Measurements from ENCODE around the gene KRTAP5-8.
A peak's percentile ranks its signal among the peaks of the same experiment; 100 is the strongest.
"Not testable (repeated sequence)": the region's sequence is repeated elsewhere in the genome, so short reads cannot be mapped to it uniquely, and the experiment has no call there.

KRTAP5-8 gene

DNA sequence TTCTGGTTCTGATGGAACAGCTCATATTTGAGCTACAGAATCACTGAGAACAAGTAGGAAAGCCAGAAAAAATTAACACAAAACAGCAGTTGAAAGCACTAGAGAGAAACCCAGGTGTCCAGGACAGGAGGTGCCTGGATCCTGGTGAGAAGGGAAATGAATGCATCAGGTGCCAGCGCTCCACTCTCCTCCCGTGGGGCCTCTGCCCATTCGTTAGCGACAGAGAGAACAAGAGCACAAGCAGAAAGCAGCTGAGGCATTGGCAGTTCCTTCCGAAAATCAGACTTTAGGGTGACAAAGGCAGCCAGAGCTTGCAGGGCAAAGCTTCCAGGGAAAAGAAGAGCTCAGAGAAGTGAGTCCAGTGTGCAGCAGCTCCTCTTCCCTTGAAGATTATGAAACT is 30.7 kb upstream of the KRTAP5-8 start:
- no peak for DNase-seq (ENCODE audit: low read depth in 2 of 2)

DNA sequence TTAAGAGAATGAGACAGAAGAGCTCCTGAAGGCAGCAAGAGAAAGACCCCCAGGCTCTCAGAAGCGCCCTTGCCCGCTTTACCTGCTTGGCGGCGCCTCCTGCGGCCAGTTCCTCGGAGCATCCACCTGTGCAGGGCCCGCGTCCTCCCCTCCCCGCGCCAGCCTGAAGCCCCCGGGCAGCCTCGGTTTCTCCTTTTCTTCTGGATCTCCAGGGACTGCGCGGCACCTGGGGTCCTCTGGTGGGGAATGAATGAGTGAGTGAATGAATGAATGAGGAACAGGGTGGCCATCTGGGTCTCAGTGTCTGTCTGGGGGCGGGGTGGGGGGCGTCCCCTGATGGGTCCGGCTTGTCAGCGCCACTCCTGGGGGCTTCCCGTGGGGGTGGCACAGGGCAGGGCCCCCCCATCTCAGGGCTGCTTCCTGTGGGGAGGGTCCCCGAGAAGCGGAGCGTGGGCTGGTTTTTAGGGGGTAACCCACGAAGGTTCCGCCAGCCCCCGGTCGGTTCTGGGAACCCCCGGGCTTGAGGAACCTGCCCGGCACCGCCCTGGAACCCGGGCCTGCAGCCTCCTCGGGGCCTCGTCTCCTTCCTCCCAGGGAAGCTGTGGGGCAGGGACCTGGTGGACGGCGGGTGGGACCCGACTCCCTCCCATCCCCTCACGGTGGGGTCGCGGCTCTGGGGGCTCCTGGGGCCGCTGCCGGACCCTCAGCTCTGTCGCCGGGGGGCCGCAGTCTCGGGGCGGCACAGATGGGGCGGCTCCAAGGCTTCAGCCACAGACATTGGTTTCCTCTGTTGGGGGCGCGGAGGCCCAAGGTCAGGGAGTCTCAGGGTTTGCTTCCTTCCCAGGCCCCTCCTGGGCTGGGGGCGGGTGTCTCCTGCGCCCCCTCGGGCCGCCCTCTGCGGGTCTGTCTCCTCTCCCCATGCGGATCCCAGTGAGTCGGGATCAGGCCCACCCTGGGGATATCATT is 19.0 kb upstream of the KRTAP5-8 start:
- no peak for DNase-seq (ENCODE audit: low read depth in 2 of 2)

DNA sequence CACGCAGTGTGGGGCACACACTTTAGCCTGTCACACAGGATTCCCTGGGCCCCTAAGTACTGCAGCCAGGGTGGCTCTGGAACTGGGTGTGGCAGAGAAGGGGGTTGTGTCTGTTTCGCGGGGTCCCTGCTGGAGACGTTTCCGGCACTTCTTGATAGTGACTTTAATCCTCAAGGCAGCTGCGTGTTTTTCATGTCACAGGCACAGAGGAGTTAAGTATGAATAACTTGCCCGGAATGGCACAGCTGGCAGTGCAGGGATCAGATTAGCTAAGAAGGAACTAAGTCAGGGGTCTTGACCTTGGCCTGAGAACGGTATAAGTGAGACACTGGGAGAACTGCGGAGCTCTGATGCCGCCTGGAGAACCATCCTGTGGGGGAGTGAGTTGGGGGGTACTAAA is 18.3 kb upstream of the KRTAP5-8 start:
- DNase-seq (ENCODE audit: low read depth in 2 of 2): no peak

DNA sequence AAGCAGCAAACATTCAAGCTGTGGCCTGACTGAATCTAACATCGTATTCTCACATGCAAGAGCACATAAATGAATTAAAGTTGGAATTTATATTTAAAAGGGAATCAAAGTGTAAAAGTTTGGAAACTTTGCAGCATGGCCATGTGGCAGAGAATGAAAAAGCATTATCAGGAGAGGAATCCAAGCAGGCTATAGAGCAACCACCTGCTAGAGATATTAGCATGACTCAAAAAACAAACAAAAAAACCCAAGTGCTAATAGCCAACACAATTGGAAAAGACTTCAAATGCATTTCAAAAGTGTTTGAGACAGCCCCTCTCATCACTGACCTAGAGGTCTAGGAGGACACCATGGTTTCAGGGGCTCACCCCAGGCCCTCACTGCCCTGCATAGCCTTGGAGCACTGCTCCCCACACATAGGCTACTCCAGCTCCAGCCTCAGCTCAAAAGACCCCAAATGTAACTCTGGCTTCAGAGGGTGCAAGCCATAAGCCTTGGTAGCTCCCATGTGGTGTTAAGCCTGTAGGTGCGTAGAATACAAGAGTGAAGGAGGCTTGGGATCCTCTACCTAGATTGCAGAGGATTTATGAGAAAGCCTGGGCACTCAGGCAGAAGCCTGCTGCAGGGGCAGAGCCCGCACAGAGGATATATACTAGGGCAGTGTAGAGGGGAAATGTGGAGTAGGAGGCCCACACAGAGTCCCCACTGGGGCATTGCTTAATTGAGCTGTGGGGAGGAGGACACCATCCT is 12.5 kb upstream of the KRTAP5-8 start:
- no peak for DNase-seq (ENCODE audit: low read depth in 2 of 2)

DNA sequence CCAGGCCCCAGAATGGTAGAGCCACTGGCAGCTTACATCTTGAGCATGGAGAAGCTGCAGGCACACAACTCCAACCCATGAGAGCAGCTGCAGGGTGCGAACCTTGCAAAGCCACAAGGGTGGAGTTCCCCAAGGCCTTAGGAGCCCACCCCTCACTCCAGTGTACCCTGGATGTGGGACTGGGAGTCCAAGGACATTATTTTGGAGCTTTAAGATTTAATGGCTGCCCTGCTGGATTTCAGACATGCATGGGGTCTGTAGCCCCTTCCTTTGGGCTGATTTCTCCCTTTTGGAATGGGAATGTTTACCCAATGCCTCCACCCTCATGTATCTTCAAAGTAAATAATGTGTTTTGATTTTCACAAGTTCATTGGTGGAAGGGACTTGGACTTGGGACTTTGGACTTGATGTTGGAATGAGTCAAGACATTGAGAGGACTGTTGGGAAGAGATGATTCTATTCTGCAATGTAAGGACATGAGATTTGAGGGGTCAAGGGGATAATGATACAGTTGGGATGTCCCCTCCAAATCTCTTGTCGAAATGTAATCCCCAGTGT is 11.8 kb upstream of the KRTAP5-8 start:
- DNase-seq (ENCODE audit: low read depth in 2 of 2): no peak

DNA sequence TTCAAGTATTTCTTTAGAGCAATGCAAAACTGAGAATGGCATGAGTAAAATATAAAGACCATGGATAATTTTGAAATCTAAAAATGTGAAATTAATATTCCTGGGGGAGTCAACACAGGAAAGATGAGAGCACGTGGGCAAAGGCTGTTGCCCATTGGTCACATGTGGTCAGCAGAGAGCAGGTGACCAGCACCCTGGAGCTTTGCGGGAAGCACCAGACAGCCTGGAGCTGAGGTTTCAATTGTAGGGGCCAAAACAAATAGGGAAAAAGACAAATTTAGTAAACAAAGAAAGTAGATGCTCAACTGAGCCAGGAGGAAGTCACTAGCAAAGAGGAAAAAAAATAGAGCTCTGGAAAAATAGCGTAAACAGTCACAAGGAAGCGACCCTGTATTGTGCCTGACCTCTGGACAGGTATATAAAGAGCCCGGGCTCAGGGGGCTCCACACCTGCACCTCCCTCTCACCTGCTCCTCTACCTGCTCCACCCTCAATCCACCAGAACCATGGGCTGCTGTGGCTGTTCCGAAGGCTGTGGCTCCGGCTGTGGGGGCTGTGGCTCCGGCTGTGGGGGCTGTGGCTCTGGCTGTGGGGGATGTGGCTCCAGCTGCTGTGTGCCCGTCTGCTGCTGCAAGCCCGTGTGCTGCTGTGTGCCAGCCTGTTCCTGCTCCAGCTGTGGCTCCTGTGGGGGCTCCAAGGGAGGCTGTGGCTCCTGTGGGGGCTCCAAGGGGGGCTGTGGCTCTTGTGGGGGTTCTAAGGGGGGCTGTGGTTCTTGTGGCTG is 10.8 kb upstream of the KRTAP5-8 start, which contains the start of gene KRTAP5-7:
KRTAP5-7 (plus strand) TSS at position 472 of the 780 bp plus-strand sequence; CDS start at position 506, 34 bp downstream.
- not testable (repeated sequence) for DNase-seq (ENCODE audit: low read depth in 2 of 2)

DNA sequence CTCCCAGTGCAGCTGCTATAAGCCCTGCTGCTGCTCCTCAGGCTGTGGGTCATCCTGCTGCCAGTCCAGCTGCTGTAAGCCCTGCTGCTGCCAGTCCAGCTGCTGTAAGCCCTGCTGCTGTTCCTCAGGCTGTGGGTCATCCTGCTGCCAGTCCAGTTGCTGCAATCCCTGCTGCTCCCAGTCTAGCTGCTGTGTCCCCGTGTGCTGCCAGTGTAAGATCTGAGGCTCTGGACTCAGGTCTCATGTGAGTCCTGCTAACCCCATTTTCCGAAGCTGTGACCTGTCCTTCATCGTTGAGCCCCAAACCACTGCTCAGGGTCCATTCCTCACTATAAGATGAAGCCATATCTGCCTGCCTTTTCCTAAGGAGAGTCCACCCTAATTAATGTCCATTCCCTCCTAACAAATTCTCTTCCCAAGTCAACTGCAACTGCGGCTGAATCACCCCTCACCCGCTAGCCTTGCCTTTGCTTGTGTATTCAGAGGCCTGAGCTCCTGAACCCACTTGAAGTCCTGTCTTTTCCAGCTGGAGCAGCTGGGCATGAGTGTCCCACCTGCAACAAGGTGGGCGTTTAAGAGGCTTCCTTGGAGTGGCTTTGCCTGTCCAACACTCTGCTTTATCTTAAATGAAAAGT is 10.1 kb upstream of the KRTAP5-8 start:
- no peak for DNase-seq (ENCODE audit: low read depth in 2 of 2)

DNA sequence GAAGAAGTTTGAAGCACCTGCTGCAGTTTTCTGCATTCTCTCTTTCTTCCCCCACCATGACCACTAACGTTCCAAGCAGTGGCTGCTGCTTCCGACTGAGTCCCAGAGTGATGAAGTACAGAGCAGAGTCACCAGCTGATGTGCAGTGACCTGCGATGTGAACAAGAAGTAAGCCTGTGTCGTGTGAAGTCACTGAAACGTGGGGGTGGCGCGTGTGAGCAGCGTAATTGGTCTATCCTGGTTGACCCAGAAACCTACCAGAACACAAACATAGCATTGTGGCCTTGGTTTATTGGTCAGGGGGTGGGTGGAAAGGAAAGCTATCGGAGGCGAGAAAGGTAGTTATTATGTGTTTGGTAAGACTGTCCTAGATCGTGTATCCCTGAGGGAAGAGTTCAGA is 7.2 kb upstream of the KRTAP5-8 start:
- no peak for DNase-seq (ENCODE audit: low read depth in 2 of 2)

DNA sequence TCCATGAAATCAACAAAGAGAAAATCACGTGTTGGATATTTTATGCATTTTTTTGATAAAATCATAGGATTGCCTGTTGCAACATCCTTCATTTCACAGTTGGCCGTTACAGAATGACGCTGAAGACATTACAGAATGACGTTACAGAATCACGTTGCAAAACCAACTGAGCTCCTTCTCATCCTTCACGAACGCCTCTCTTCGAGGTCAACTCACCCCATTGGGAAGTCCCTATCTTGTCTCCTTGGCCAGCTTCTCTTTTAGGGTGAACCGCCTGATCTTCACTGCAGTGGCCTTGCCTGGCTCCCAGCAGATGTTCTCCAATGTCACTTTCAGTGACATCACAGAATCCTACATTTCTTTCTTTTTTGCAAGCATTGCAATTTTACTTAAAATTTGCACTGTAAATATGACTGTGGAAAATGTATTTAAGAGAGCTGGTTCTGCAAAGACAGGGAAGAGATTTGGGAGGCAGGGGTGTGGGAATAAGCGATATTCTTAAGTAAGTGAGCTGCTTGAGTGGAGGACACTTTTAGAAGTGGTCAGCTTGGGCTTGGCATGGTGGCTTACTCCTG is 5.7 kb upstream of the KRTAP5-8 start:
- no peak for DNase-seq (ENCODE audit: low read depth in 2 of 2)

DNA sequence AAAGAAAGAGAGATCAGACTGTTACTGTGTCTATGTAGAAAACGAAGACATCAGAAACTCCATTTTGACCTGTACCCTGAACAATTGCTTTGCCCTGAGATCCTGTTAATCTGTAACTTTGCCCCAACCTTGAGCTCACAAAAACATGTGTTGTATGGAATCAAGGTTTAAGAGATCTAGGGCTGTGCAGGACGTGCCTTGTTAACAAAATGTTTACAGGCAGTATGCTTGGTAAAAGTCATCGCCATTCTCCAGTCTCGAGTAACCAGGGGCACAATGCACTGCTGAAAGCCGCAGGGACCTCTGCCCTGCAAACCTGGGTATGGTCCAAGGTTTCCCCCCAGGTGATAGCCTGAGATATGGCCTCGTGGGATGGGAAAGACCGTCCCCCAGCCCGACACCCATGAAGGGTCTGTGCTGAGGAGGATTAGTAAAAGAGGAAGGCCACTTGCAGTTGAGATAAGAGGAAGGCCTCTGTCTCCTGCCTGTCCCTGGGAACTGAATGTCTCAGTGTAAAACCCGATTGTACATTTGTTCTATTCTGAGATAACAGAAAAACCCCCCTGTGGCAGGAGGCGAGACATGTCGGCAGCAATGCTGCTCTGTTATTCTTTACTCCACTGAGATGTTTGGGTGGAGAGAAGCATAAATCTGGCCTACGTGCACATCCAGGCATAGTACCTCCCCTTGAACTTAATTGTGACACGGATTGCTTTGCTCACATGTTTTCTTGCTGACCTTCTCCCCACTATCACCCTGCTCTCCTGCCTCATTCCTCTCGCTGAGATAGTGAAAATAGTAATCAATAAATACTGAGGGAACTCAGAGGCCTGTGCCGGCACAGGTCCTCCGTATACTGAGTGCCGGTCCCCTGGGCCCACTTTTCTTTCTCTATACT is 2.9 kb upstream of the KRTAP5-8 start:
- not testable (repeated sequence) for DNase-seq (ENCODE audit: low read depth in 2 of 2)

DNA sequence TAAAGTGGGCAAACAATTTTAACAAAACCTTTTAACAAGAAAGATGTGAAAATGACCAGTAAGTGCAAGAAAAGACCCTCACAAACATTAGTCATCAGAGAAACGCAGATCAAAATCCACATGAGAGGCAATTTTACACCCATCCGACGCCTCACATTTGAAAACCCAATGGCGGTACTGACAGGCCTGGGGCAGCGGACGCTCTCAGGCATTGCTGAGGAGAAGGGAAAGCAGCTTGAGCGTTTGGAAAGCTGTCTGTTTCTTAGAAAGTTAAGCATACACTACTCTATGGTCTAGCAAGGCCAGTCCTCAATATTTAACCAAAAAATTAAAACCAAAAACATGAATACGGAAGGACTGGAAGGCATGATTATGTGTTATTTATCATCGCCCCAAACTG is 2.0 kb upstream of the KRTAP5-8 start:
- DNase-seq (ENCODE audit: low read depth in 2 of 2): no peak

DNA sequence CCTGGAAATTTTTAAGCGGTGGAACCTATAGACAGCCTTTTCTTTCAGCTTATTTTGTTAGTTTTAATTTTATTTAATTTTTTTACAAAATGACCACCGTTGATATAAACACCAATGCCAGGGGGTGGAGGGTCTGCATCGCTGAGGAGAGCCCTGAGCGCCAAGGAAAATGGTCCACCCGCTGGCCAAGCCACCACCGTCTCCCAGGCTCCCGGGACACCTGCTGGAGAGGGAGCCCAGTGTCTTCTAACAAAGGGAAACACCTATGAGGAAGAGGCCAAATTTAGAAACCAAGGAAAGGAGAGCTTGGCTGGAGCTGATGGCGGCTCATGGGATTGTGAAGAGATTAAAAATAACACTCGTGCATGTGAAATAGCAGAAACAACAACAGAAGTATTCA is 288 bp upstream of the KRTAP5-8 start:
- DNase-seq (ENCODE audit: low read depth in 2 of 2): no peak

DNA sequence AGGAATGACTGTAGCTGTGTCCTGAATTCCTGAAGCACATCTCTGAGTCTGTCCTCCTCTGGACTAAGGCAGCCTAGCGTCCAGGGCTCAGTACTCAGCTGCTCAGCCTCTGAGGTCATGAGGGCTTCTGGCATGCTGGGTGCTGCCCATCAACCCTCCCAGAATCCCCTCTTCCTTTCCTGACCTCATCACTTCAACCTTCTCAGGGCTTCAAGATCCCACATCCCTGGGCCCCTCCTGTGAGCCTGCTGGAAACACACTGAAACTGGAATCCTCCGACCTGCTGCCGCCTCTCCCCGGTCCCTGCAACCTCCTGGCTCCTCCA is 803 bp downstream of the KRTAP5-8 start:
- no peak for DNase-seq (ENCODE audit: low read depth in 2 of 2)

DNA sequence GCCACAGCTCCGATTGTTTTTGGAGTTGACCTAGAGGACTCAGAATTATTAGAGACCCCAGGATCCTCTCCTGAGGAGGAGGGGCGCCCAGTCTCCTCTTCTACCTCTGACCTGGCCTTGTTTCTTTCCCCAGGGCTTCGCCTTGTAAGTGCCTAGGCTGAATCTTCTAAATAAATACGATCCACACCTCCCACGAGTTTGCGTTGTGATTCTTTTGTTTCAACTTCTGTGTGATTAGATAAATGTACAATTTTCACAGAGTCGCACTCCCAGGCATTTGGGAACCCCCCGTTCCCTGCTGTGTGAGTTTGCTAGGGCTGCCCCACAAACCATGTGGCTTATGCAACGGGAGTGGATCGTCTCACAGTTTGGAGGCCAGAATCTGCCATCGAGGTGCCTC is 1.2 kb downstream of the KRTAP5-8 start:
- no peak for DNase-seq (ENCODE audit: low read depth in 2 of 2)

DNA sequence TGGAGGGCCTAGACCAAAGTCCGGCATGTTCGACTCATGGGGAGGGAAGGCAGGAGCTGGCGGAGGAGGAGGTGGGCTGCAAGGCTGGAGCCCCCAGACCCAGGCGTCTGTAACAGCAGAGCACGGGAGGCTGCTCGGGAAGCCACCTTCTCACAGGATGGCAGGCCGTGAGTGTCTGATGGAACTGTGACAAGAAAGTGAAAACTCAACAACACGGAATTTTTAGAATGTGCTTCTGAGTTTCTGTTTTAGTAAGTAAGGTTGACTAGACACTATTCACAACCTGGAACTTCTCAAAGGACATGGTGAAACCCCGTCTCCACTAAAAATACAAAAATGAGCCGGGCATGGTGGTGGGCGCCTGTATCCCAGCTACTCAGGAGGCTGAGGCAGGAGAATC is 2.1 kb downstream of the KRTAP5-8 start:
- DNase-seq (ENCODE audit: low read depth in 2 of 2): not testable (repeated sequence)

DNA sequence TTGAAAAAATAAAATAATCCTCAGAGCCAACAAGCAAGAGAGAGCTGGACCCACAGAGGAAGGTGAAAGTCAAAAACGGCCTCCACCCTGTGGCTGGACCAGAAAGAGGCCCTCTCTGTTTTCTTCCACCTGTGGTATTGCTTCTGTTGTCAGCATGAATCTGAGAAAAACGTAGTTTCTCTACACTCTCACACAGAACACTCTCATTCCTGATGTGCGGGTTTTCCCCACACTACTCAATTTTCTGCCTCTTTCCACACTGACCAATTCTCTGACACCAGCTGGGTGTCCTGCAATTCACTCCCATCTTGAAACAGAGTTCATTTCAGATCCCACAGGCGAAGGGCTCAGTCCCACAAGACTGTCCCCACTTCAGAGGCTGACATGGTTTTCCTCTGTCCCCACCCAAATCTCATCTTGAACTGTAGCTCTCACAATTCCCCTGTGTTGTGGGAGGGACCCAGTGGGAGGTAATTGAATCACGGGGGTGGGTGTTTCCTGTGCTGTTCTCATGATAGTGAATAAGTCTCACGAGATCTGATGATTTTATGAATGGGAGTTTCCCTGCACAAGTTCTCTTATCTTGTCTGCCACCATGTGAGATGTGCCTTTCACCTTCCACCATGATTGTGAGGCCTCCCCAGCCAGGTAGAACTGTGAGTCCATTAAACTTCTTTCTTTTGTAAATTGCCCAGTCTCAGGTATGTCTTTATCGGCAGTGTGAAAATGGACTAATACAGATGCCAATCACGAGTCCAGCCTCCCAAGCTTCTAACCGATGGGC is 2.9 kb downstream of the KRTAP5-8 start:
- DNase-seq (ENCODE audit: low read depth in 2 of 2): not testable (repeated sequence)

DNA sequence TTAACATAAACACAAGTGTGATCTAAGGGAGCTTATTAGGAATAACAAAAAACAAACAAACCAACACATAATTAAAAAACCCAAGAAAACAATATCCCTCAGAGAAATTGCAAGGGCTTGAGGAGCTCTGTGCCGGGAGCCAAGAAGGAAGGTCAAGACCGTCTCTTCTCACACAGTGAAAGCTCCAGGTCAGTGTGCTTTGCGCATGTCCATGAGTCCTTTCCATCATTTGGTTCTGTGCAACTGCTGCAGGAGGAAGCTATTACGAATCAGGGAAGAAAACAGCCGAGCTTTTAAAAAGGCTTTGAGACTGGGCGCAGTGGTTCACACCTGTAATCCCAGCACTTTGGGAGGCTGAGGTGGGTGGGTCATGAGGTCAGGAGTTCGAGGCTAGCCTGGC is 4.6 kb downstream of the KRTAP5-8 start:
- DNase-seq (ENCODE audit: low read depth in 2 of 2): no peak

DNA sequence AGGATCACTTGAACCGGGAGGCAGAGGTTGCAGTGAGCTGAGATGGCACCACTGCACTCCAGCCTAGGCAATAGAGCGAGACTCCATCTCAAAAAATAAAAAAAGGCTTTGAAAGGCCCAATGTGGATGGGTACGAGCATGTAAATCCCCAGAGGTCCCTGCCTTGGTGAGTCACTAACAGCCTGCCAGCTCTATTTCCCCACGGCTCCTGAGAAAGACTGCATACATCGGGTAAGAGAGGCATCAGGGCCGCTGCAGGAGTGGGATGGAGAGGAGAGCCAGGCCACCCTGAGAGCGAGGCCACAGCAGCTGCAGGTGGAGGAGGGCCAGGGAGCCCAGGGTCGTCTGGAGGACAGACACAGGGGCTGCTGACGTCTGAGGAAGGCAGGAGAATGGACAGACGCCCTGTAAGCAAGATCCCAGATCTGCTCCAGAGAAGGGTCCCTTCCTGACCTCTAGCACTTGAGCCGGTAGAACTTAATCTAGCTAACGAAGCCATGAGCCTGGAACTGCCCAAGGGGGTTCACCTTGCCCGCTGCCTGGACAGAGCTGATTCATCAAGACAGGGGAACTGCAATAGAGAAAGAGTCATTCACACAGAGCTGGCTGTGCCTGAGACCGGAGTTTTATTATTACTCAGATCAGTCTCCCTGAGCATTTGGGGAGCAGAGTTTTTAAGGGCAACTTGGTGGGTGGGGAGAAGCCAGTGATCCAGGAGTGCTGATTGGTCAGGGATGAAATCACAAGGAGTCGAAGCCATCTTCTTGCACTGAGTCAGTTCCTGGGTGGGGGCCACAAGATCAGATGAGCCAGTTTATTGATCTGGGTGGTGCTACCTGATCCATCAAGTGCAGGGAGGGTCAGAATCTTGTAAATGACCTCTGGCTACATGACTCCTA is 5.3 kb downstream of the KRTAP5-8 start:
- DNase-seq (ENCODE audit: low read depth in 2 of 2): peak; percentile 1 to 11

Data from stimulated activated CD8-positive, alpha-beta memory T cell treated with anti-CD3 and anti-CD28 coated beads, Interleukin-15, amount 100 ng/mL, for 48 hours (primary cell).